ENCODE data around the gene ZBTB43. TPM values are rescaled to one million over a fixed set of nuclear protein-coding genes. Genes with fewer than 3 reads are reported as not detected.
A peak's percentile ranks its signal among the peaks of the same experiment; 100 is the strongest.

The ZBTB43 gene
- total and polyA plus RNA-seq, 4 donors, result 4.6 to 64.3 (median 14.5) TPM

- DNase-seq, result no peak
- 85 to 91% methylated on average over 15 of the region's 15 CpGs for WGBS, 2 donors
Measured at GRCh38 chr9:126883636-126884035, 78.8 kb downstream of the ZBTB43 start.

GRCh38 chr9:126885131-126885641, 80.3 kb downstream of the ZBTB43 start:
- Histone ChIP-seq H3K4me1 (ENCODE audit: control insufficient read depth in 5 of 5, insufficient read depth in 5 of 5, low read length in 5 of 5) (peaks cover 0 to 12% (median 4%) of the 10 kb centered on the region in 5 donors), H3K9me3 (ENCODE audit: control insufficient read depth in 4 of 4, insufficient read depth in 3 of 4, low read length in 3 of 4) (no peaks in the 10 kb centered on the region), H3K4me3 (no peak overlapping the region), H3K27me3 (ENCODE audit: control insufficient read depth in 3 of 3, insufficient read depth in 3 of 3, low read length in 2 of 3) (no peaks in the 10 kb centered on the region), H3K36me3 (ENCODE audit: control insufficient read depth in 4 of 4, insufficient read depth in 4 of 4, low read length in 4 of 4) (peaks cover 0 to 16% (median 9%) of the 10 kb centered on the region in 4 donors), H3K9ac (ENCODE audit: insufficient read depth in 1 of 2, low read length in 2 of 2) (no peak overlapping the region), H3K27ac (ENCODE audit: low read depth in 1 of 2, low read length in 1 of 2) (no peak overlapping the region)
- no peak for ATAC-seq (ENCODE audit: insufficient read depth, low FRiP score)
- DNase-seq, result peak in 2 of 3 donors; percentile 36 to 67
- 25 to 53% methylated on average over 6 of the region's 6 CpGs for WGBS, 2 donors
- TF ChIP-seq CTCF (IDR thresholded peaks at IDR 0.05; ENCODE audit: control extremely low read depth, extremely low read depth), result no peak

More at GRCh38 chr9:126883636-126884035, 78.8 kb downstream of the ZBTB43 start:
- TF ChIP-seq CTCF (IDR thresholded peaks at IDR 0.05; ENCODE audit: control extremely low read depth, extremely low read depth), result no peak
- no peaks in the 10 kb centered on the region for H3K9me3 ChIP-seq (ENCODE audit: control insufficient read depth in 4 of 4, insufficient read depth in 3 of 4, low read length in 3 of 4)
- H3K27ac ChIP-seq (ENCODE audit: low read depth in 1 of 2, low read length in 1 of 2), result no peak overlapping the region
- H3K4me1 ChIP-seq (ENCODE audit: control insufficient read depth in 5 of 5, insufficient read depth in 5 of 5, low read length in 5 of 5), result peaks cover 0 to 12% (median 4%) of the 10 kb centered on the region in 5 donors
- H3K36me3 ChIP-seq (ENCODE audit: control insufficient read depth in 4 of 4, insufficient read depth in 4 of 4, low read length in 4 of 4), result peaks cover 3 to 27% (median 17%) of the 10 kb centered on the region in 4 donors
- no peaks in the 10 kb centered on the region for H3K27me3 ChIP-seq (ENCODE audit: control insufficient read depth in 3 of 3, insufficient read depth in 3 of 3, low read length in 2 of 3)
- ATAC-seq (ENCODE audit: insufficient read depth, low FRiP score), result no peak
- no peak overlapping the region for H3K4me3 ChIP-seq
- H3K9ac ChIP-seq (ENCODE audit: insufficient read depth in 1 of 2, low read length in 2 of 2), result no peak overlapping the region

- WGBS, 2 donors, result 79 to 83% methylated on average over 23 of the region's 23 CpGs
- no peak for TF ChIP-seq CTCF (IDR thresholded peaks at IDR 0.05; ENCODE audit: control extremely low read depth, extremely low read depth)
- Histone ChIP-seq H3K4me1 (ENCODE audit: control insufficient read depth in 5 of 5, insufficient read depth in 5 of 5, low read length in 5 of 5) (peaks cover 0 to 12% (median 4%) of the 10 kb centered on the region in 5 donors), H3K36me3 (ENCODE audit: control insufficient read depth in 4 of 4, insufficient read depth in 4 of 4, low read length in 4 of 4) (peaks cover 0 to 10% (median 3%) of the 10 kb centered on the region in 4 donors), H3K9ac (ENCODE audit: insufficient read depth in 1 of 2, low read length in 2 of 2) (no peak overlapping the region), H3K27me3 (ENCODE audit: control insufficient read depth in 3 of 3, insufficient read depth in 3 of 3, low read length in 2 of 3) (no peaks in the 10 kb centered on the region), H3K27ac (ENCODE audit: low read depth in 1 of 2, low read length in 1 of 2) (no peak overlapping the region), H3K4me3 (no peak overlapping the region), H3K9me3 (ENCODE audit: control insufficient read depth in 4 of 4, insufficient read depth in 3 of 4, low read length in 3 of 4) (no peaks in the 10 kb centered on the region)
- ATAC-seq (ENCODE audit: insufficient read depth, low FRiP score) (no peak), DNase-seq (no peak)
Measured at GRCh38 chr9:126886034-126886822, 81.4 kb downstream of the ZBTB43 start.
